ENCODE data around the gene PRKD2.

PRKD2 gene

DNA sequence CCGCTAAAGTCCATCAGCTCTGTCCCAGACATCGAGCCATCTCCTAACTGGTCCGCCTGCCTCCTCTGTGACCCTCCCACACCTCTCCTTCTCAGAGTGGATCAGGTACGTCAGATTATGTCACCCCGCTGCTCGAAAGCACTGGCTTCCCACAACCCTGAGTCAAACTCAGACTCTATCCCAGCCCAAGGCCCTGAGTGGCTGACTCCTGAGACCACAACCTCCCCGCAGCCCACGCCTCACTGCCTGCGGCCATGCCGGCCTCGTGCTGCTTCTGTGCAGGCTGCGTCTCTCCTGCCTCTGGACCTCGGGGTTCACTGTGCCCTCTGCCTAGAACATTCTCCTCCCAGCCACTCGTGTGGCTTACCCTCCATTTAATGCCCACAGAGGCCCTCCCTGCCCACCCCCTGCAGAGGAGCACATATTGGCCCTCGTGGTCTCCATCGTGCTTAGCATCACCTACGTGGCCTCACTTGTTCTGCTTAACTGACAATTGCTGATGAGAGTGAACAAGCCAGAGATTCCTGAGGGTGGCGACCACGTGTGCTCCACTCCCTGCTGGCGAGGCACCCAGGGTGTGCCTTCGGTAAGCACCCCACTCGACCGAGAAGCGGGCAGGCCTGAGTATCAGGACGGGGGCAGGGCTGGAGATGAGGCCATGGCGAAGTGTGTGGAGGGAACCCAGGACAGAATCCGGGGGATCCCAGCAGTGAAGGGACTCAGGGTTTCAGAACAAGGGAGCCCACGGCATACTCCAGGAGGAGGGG is 15.4 kb upstream of the PRKD2 start:
- DNase-seq (ENCODE audit: low read depth) = no peak
- H3K4me3 ChIP-seq (replicated peaks; ENCODE audit: low read depth, low read length) = no peak overlapping the region
- TF ChIP-seq, protein P1, sequence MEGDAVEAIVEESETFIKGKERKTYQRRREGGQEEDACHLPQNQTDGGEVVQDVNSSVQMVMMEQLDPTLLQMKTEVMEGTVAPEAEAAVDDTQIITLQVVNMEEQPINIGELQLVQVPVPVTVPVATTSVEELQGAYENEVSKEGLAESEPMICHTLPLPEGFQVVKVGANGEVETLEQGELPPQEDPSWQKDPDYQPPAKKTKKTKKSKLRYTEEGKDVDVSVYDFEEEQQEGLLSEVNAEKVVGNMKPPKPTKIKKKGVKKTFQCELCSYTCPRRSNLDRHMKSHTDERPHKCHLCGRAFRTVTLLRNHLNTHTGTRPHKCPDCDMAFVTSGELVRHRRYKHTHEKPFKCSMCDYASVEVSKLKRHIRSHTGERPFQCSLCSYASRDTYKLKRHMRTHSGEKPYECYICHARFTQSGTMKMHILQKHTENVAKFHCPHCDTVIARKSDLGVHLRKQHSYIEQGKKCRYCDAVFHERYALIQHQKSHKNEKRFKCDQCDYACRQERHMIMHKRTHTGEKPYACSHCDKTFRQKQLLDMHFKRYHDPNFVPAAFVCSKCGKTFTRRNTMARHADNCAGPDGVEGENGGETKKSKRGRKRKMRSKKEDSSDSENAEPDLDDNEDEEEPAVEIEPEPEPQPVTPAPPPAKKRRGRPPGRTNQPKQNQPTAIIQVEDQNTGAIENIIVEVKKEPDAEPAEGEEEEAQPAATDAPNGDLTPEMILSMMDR (IDR thresholded peaks at IDR 0.05; ENCODE audit: low read length, missing control alignments) = no peak

DNA sequence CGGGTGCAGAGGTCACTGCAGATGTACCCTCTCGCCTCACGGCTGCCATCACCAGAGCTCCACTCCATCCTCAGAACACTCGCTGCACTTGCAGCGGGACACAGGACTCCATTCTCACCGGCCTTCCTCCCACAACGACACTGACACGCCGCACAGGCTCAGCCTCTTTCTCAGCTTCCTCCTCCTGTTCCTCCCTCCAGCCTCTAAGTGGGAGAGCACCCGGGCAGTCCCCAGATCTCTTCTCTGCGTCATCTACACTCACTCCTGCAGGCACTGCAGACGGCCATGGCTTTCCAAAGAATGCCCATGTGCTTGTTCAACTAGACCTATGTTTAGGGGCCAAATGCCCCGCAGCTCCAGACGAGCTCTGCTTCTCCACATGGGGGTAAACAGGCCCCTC is 14.7 kb upstream of the PRKD2 start:
- DNase-seq (ENCODE audit: low read depth) = peak; percentile 52
- H3K4me3 ChIP-seq (replicated peaks; ENCODE audit: low read depth, low read length) = no peak overlapping the region
- TF ChIP-seq, protein P1 (IDR thresholded peaks at IDR 0.05; ENCODE audit: low read length, missing control alignments) = no peak

DNA sequence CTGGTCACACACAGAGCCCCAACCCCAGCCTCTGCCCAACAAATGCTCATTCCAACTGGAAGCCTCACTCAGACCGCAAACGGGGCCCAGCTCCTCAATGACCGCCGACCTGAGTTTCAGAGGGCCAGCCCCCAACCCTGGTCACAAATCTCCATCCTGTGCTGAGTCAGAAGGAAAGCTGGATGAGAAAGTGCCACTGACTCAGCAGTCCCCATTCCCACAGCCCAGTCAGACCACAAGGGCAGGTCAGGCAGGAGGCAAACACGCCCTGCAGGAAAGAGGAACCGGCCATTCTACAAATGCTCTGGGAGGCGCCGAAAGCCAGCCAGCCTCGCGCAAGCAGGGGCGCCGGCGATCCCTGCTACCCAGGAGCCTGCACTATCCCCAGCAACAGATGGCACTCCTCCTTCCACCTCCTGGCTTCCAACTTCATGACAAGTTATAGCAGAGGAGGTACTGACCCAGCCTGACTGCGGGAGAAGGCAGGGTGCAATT is 14.1 kb upstream of the PRKD2 start:
- TF ChIP-seq, protein P1 (IDR thresholded peaks at IDR 0.05; ENCODE audit: low read length, missing control alignments) = no peak
- no peak overlapping the region for H3K4me3 ChIP-seq (replicated peaks; ENCODE audit: low read depth, low read length)
- peak; percentile 88 for DNase-seq (ENCODE audit: low read depth)

DNA sequence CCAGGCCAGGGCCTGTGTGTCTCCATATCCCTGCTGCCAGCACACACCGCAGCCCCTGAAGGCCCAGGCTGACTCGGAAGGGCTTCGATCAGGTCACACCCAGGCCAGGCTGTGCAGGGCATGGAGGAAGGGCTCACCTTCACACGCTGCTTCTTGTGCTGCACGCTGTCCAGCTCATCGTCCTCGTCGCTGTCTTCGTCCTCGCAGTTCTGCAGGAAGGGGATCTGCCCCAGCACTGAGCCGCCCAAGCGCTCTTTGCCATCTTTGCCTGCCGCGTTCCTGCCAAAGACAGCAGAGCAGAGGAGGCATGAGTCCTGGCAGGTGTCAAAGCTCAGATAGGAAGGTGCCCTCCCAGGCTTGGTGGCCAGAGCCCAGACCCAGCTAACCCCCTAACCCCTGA is 13.7 kb upstream of the PRKD2 start:
- no peak overlapping the region for H3K4me3 ChIP-seq (replicated peaks; ENCODE audit: low read depth, low read length)
- DNase-seq (ENCODE audit: low read depth) = no peak
- TF ChIP-seq, protein P1 (IDR thresholded peaks at IDR 0.05; ENCODE audit: low read length, missing control alignments) = no peak

DNA sequence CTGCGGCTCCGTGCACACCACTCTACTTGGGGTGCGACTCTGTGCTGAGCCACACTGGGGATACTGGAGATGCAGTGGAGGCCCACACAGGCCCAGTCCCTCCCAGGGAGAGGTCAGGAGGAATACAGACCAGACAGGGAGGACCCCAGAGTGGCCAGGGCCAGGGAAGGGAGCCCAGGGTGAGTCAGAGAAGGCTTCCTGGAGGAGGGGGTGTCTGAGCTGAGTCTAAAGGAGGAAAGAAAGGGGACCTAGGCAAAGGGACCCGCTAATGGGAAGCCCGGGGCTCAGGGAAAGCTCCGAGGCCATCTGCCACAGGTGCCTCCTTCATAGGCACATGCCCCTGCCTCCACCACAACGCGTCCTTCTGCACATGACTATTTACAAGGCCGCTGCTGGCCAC is 13.3 kb upstream of the PRKD2 start:
- no peak for DNase-seq (ENCODE audit: low read depth)
- TF ChIP-seq, protein P1 (IDR thresholded peaks at IDR 0.05; ENCODE audit: low read length, missing control alignments) = no peak
- H3K4me3 ChIP-seq (replicated peaks; ENCODE audit: low read depth, low read length) = no peak overlapping the region

DNA sequence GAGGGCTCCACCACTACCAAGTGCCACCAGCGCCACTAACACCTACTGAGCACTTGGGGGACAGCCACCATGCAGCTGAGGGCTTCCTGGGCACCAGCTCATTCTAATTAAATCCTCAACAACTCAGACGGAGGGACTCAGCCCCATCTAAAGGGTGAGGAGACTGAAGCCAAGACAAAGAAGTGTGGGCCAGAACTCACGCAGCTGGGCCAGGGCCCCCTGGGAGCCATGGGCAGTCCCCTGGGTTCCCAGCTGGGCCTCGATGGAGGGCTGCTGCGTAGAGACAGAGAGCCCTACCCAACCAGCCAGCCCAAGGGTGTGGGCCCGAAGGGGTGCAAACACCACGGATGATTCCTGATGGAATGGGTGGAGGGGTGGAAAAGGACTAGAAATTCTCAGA is 12.8 kb upstream of the PRKD2 start:
- TF ChIP-seq, protein P1 (IDR thresholded peaks at IDR 0.05; ENCODE audit: low read length, missing control alignments) = no peak
- H3K4me3 ChIP-seq (replicated peaks; ENCODE audit: low read depth, low read length) = no peak overlapping the region
- DNase-seq (ENCODE audit: low read depth) = no peak

Measured in fibroblast of pulmonary artery (primary cell).